GM23338 (cell line): ENCODE results near the gene NECTIN2.

Experiments used
- CREB1 ChIP-seq: fragments of 250-450 bp; sonication (Bioruptor Pico); IDR thresholded peaks from 2 replicates; pipeline ENCODE4 v1.5.0; 2020; ENCODE audit warnings: low read depth, mild to moderate bottlenecking, moderate library complexity
- CTCF ChIP-seq, 2 experiments: fragments of 200-600 bp in 1 of 2; sonication (generic) in 1 of 2; conservative IDR thresholded peaks; 2 replicates each; pipeline versions ENCODE4 v1.5.1 to v1.6.1; 2016 to 2017; ENCODE audit warnings: antibody characterized with exemption in 2 of 2, low read depth in 2 of 2, mild to moderate bottlenecking in 2 of 2, moderate library complexity in 1 of 2
- ETS1 ChIP-seq: IDR thresholded peaks from 2 replicates; pipeline ENCODE4 v1.6.1; 2016; ENCODE audit warnings: antibody characterized with exemption
- EZH2phosphoT487 ChIP-seq: fragments of 200-600 bp; sonication (generic); IDR thresholded peaks from one replicate; pipeline ENCODE4 v1.8.1; 2018; ENCODE audit warnings: antibody characterized with exemption; ENCODE audit not compliant: unreplicated experiment

GRCh38 chr19:44822177-44822576 lies 23.9 kb upstream of the NECTIN2 start:
- TF ChIP-seq CREB1 (CRISPR knock-in tag) = no peak
- no peak for TF ChIP-seq CTCF (conservative IDR thresholded peaks at IDR 0.05; ENCODE audit: low read depth in 2 of 2)
- no peak for TF ChIP-seq ETS1
- TF ChIP-seq EZH2phosphoT487 = no peak
